NCI-H2029 treated with DMSO at 0.1 percent for 48 hours (cell line): ENCODE measurements around the gene LRRC28.

ENCODE experiments used
- DNase-seq: peaks from one replicate; lab custom pipeline; 2025; lab: John Stamatoyannopoulos, UW

The LRRC28 gene

DNA sequence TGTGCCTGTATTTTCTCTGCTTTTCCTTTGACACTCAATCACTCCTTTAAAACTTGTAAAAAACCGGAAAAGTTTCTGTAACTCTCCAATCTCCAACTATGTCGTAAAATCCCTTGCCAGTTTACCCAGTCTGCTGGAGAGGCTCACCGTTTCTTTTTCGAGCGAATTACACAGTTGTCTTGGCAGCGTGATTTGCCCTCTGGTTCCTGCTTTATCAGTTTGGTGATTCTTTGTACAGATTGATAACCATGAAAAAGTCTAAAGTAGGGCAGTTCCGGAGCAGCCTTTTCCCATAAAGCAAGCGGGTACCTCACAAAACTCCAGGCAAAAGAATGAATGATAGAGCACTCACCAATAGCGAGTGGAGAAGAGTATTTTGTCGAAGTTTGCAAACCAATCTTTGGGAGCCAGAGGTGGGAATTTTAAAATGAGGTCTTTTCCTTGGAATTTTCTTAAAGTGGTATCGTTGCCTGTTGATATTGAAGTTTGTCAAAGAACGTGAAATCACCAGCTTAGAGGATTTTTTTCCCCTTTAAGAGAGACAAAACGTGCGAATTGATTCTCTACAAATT, 1.9 kb upstream of the LRRC28 start, which contains the start of gene TTC23:
Gene TTC23, minus strand, starts transcription at position 312 of the 572 bp plus-strand sequence. CDS start 20,869 bp downstream, outside the sequence.
- DNase-seq: no peak

- DNase-seq: no peak
Observed at GRCh38 chr15:99250001-99250400, 1.3 kb upstream of the LRRC28 start.

DNA sequence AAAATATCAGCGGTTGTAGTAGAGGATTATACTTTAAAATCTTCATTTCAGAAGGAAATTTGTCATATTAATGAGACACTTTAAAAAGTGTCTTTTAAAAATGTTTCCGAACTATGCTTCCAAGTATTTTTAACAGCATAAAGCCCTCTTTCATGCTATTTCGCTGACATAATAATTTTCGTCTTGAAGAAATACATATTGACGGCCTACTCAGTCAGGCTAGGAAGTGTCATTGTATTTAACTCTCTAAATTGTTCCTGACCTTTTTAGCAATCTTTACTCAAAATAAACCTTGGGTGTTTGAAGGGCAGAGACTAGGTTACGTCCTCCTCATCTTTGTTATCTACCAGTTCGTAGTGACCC, 806 bp upstream of the LRRC28 start:
- no peak for DNase-seq

GRCh38 chr15:99252326-99252725, 1.0 kb downstream of the LRRC28 start:
- DNase-seq: no peak

DNA sequence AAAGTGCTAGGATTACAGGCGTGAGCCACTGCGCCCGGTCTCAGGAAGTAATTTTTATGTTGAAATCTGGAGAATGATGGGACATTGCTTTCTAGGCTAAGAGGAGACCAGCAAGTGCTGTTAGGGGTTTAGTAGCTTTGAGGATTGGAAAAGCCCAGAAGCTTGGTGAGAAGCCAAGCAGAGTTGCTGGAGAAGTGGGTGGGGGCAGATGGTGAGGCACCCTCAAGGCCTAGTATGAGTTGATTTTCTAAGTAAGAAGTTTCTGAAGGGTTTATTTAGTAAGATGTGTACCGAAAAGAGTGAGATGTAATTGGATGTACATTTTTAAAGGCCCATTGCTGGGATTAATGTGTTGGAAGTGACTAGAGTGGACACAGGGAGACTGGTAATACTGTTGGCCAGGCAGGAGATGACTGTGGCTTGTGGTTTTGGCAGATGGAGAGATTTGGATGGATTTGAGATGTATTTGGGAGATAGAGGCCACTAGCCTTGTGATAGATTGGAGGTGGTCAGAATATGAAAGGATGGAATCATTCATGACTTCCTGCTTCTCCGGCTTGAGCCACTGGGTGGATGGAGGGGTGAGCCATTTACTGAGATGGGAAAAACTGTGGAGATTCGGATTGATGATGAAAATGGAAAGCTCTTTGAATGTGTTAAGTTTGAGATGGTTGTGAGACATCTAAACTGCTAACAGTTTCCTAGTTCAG, 2.3 kb downstream of the LRRC28 start:
- no peak for DNase-seq

DNA sequence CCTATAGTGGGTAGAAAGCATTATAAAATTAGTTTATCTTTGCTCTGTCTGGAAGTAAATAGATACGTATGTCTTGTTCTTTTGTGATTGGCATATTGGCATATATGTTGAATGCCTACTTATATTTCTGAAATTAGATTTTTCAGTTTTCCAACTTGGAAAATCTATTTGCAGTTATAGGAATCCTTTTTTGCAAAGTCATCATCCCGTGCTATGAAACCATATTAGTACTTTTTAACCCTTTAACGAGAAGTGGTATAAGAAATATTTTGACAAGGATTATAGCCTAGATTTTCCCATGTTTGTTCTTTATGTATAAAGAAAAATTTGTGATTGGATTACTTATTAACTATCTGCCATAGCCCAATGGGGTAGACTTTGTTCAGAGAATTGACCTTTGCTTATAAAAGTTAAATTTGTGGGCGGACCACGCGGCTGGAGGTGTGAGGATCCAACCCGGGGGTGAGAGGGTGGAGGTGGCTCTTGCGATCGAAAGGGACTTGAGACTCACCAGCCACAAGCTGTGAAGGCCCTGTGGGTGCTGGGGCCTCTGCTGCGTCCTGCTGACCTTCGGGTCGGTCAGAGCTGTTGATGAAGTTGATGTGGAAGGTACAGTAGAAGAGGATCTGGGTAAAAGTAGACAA, 5.9 kb downstream of the LRRC28 start:
- DNase-seq: no peak

DNA sequence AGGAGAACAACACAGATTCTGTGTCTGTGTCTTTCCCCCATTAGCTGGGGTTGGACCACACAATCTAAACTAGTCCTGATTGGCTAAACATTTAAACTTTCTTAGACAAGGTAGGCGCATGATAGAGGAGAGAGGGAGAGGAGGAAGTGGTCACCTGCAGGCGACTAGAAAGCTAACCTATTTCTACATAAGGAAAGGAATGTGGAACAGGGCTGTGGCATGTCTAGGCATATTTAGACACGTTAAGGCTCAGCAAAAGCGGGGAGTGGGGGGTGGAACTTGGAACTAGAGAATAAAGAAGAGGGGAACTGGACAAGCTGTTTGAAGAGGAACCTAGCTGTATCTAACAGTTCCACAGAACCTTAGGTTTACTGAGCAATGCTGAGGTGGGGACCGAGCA, 12.8 kb downstream of the LRRC28 start:
- DNase-seq: no peak

DNA sequence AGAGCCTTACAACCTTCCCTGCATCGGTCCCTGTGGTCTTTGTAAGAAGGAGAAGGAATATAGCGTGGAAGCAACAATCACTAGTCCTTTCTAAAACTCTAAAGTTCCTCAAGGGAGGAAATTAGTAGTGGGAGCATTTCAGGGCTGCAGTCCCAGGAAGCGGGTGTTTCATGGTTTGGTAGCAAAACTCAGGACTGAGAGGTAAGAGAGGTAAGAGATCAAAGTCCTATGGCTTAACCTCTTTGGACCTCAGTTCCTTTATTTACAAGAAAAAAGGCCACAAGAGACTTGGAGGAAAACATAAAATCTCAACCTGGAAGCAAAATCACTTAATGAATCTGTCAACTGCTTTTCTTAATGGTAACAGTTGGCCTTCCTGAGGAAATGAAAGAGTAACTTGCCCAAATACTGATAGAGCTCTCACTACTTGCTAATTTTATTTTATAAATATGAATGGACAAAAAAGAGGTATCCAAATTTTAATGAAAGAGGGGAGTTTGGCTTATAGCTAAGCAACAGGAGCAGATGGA, 14.3 kb downstream of the LRRC28 start:
- DNase-seq: no peak

- DNase-seq: no peak
Observed at GRCh38 chr15:99267957-99268356, 16.7 kb downstream of the LRRC28 start.

GRCh38 chr15:99268431-99268830, 17.1 kb downstream of the LRRC28 start:
- DNase-seq: no peak

- DNase-seq: no peak
Observed at GRCh38 chr15:99273801-99274200, 22.5 kb downstream of the LRRC28 start.

DNA sequence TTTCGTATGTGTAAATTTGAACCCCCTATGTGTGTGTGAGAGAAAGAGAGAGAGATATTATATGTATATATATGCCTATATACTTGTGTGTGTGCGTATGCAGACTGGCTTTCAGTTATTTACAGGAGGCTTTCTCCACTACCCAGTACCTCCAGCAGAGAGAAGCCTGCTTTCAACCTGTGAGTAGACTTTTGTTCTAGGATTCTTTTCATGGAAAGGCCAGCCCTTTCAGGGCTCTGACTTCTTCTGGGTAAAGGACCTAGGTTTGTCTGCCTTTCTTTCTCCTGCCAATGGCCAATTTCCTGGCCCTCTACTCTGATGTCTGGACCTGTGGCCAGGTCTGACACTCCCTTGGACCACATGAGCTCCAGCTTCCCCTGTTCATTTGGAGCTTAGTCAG, 23.8 kb downstream of the LRRC28 start:
- no peak for DNase-seq

GRCh38 chr15:99275525-99276128, 24.3 kb downstream of the LRRC28 start:
- no peak for DNase-seq

- DNase-seq: no peak
Observed at GRCh38 chr15:99279290-99279689, 28.0 kb downstream of the LRRC28 start.

DNA sequence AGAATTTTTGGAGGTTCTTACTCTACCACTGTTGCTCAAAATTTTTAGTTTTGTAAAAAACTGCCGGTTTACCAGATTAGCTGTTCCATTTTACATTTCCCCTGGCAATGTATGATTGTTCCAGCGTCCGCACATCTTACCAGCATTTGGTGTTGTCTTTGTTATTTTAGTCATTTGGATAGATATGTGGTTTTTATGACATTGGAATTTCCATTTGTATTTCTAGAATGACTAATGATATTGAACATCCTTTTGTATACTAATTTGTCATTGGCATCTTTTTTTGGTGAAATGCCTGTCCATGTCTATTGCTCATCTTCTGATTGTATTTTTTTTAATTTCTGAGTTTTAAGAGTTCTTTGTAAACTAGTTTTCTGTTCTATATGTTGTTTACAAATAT, 28.5 kb downstream of the LRRC28 start:
- no peak for DNase-seq

DNA sequence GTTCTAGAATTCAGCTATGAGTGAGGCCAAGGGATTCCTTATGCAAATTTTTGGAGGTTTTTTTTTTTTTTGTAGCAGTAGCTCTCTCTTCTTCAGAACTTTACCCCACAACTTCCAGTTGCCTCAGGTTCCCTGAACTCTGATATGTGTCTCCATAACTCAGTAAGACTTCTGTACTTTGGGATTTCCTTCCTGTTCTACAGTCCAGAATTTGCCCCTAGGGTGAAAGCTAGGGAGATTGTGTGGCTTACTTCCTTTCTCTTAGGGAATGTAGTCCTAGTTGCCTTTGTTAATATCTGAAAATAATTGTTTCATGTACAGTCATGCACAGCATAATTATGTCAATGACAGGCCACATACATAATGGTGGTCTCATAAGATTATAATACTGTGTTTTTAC, 30.8 kb downstream of the LRRC28 start:
- DNase-seq: no peak

DNA sequence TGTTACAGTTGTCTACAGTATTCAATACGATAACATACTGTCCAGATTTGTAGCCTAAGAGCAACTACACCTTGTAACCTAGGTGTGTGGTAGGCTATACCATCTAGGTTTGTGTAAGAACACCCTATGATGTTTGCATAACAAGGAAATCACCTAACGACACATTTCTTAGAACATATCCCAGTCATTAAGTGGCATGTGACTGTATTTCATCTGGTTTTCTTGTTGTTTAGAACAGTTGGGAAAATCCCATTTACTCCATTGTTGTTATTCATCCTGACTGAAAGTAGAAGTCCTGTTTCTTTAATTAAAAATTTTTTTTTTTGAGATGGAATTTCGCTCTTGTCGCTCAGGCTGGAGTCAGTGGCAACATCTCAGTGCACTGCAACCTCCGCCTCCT, 31.3 kb downstream of the LRRC28 start:
- DNase-seq: no peak

GRCh38 chr15:99283717-99284116, 32.4 kb downstream of the LRRC28 start:
- no peak for DNase-seq

- DNase-seq: no peak
Observed at GRCh38 chr15:99291643-99292042, 40.4 kb downstream of the LRRC28 start.

- DNase-seq: no peak
Observed at GRCh38 chr15:99295840-99296239, 44.6 kb downstream of the LRRC28 start.

DNA sequence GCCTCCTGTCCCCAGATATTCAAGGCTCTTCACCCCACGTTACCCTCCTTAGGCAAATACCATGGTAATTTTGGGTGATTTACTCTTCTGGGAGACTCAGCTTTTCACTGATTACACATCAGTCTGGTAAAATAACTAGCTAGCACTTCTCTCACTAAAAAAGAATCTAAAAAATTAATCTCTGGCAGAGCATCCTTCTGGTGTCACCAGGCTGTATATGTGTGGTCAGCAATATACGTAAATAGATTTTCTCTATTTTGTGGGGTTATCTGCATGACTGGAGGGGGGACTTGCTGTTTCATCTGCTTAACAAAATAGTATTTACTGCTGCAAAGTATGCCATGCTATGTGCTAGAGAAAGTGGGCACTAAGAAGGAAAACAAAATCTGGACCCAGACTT, 45.1 kb downstream of the LRRC28 start:
- no peak for DNase-seq

- no peak for DNase-seq
Observed at GRCh38 chr15:99303907-99304306, 52.6 kb downstream of the LRRC28 start.
